ENCODE data around the gene SORCS3. TPM values are rescaled to one million over a fixed set of nuclear protein-coding genes. Genes with fewer than 3 reads are reported as not detected.

Gene SORCS3
- polyA plus RNA-seq, 1 donor (not counting 4 experiments of a cell fraction or from before 2014, with no cell fraction given): not detected

- no peaks in the 10 kb centered on the region for H3K9me1 ChIP-seq (ENCODE audit: control insufficient read depth, extremely low read depth, insufficient read depth, low read length)
- no peak for DNase-seq (ENCODE audit: low read depth, low spot score)
- dilution Hi-C loops (cut with MboI; ENCODE audit: extremely low pct_ligation_motif_present, low sequenced_read_pairs): no loop called here
- H3K27ac ChIP-seq (ENCODE audit: control insufficient read depth, insufficient read depth, low read length): no peak overlapping the region
- H3K4me2 ChIP-seq (ENCODE audit: control insufficient read depth, extremely low read depth, insufficient read depth, low read depth, low read length): no peak overlapping the region
- H3K4me3 ChIP-seq (ENCODE audit: control insufficient read depth in 2 of 3, extremely low read depth in 1 of 3, insufficient read depth in 2 of 3, low read depth in 1 of 3, low read length in 3 of 3): no peak overlapping the region
- H2AFZ ChIP-seq (ENCODE audit: control insufficient read depth, low read length): no peak overlapping the region
- no peaks in the 10 kb centered on the region for H3K79me2 ChIP-seq (ENCODE audit: control insufficient read depth, insufficient read depth, low read length)
- H3K4me1 ChIP-seq (ENCODE audit: control insufficient read depth, extremely low read depth, insufficient read depth, low read length): no peaks in the 10 kb centered on the region
- no peak overlapping the region for H3K9ac ChIP-seq (ENCODE audit: control insufficient read depth, extremely low read depth, insufficient read depth, low read length)
- H3K27me3 ChIP-seq (ENCODE audit: control insufficient read depth, extremely low read depth, insufficient read depth, low read length): no peaks in the 10 kb centered on the region
- H4K20me1 ChIP-seq (ENCODE audit: control insufficient read depth, extremely low read depth, insufficient read depth, low read length): no peaks in the 10 kb centered on the region
- FAIRE-seq: no peak
- no peaks in the 10 kb centered on the region for H3K9me3 ChIP-seq (ENCODE audit: control insufficient read depth, low read depth, low read length)
- H3K36me3 ChIP-seq (ENCODE audit: control insufficient read depth in 2 of 2, extremely low read depth in 1 of 2, insufficient read depth in 2 of 2, low read length in 2 of 2): no peaks in the 10 kb centered on the region
- TF ChIP-seq CTCF (optimal IDR thresholded peaks at IDR 0.05 in 1 of 3, IDR thresholded peaks at IDR 0.05 in 1 of 3, conservative IDR thresholded peaks at IDR 0.05 in 1 of 3; ENCODE audit: extremely low read depth in 1 of 3, insufficient read depth in 2 of 3, low read length in 3 of 3): no peak
- no peak for TF ChIP-seq EZH2 (IDR thresholded peaks at IDR 0.05; ENCODE audit: low read length)
Observed at GRCh38 chr10:104904753-104905323, 263.7 kb downstream of the SORCS3 start.

- Histone ChIP-seq H2AFZ (ENCODE audit: control insufficient read depth, low read length) (no peak overlapping the region), H3K27me3 (ENCODE audit: control insufficient read depth, extremely low read depth, insufficient read depth, low read length) (no peaks in the 10 kb centered on the region), H3K4me1 (ENCODE audit: control insufficient read depth, extremely low read depth, insufficient read depth, low read length) (no peaks in the 10 kb centered on the region), H3K9ac (ENCODE audit: control insufficient read depth, extremely low read depth, insufficient read depth, low read length) (no peak overlapping the region), H3K36me3 (ENCODE audit: control insufficient read depth in 2 of 2, extremely low read depth in 1 of 2, insufficient read depth in 2 of 2, low read length in 2 of 2) (no peaks in the 10 kb centered on the region), H4K20me1 (ENCODE audit: control insufficient read depth, extremely low read depth, insufficient read depth, low read length) (no peaks in the 10 kb centered on the region), H3K9me3 (ENCODE audit: control insufficient read depth, low read depth, low read length) (no peaks in the 10 kb centered on the region), H3K27ac (ENCODE audit: control insufficient read depth, insufficient read depth, low read length) (no peak overlapping the region), H3K4me2 (ENCODE audit: control insufficient read depth, extremely low read depth, insufficient read depth, low read depth, low read length) (no peak overlapping the region), H3K4me3 (ENCODE audit: control insufficient read depth in 2 of 3, extremely low read depth in 1 of 3, insufficient read depth in 2 of 3, low read depth in 1 of 3, low read length in 3 of 3) (no peak overlapping the region), H3K9me1 (ENCODE audit: control insufficient read depth, extremely low read depth, insufficient read depth, low read length) (no peaks in the 10 kb centered on the region), H3K79me2 (ENCODE audit: control insufficient read depth, insufficient read depth, low read length) (no peaks in the 10 kb centered on the region)
- dilution Hi-C loops (cut with MboI; ENCODE audit: extremely low pct_ligation_motif_present, low sequenced_read_pairs): no loop called here
- FAIRE-seq (no peak), DNase-seq (ENCODE audit: low read depth, low spot score) (no peak)
- TF ChIP-seq CTCF (optimal IDR thresholded peaks at IDR 0.05 in 1 of 3, IDR thresholded peaks at IDR 0.05 in 1 of 3, conservative IDR thresholded peaks at IDR 0.05 in 1 of 3; ENCODE audit: extremely low read depth in 1 of 3, insufficient read depth in 2 of 3, low read length in 3 of 3) (no peak), EZH2 (IDR thresholded peaks at IDR 0.05; ENCODE audit: low read length) (no peak)
Observed at GRCh38 chr10:104906112-104906511, 265.0 kb downstream of the SORCS3 start.
